HCT116 (cell line): ENCODE measurements around the gene SLC16A11. TPM values are rescaled to one million over a fixed set of nuclear protein-coding genes. Genes with fewer than 3 reads are reported as not detected.

Experiments
- ATAC-seq: fragments of 200-7000 bp; cut with Tn5 transposase; 2 replicates; pipeline ENCODE4 v1.9.1; 2020; ENCODE audit warnings: mild to moderate bottlenecking, moderate library complexity
- BruUV-seq: library from RNA; stranded (reverse); fragments of 400-500 nt; replicated peaks from 2 replicates; lab custom pipeline; 2021; lab: Mats Ljungman, UMichigan
- CTCF ChIA-PET: fragments of 300-600 bp; sonication (Branson Sonifier 250); formaldehyde crosslinking; loops from one replicate; lab custom pipeline; 2021; ENCODE audit warnings: antibody characterized with exemption; lab: Charles Lee
- POLR2A ChIA-PET: fragments of 300-600, 350-600 bp; sonication (Branson Sonifier 250); formaldehyde crosslinking; loops from one replicate; lab custom pipeline; 2021; ENCODE audit warnings: antibody characterized with exemption; lab: Charles Lee
- RAD21 ChIA-PET, 2 experiments: fragments of 300-600 bp; sonication (Branson Sonifier 250); formaldehyde crosslinking; loops; one replicate each; lab custom pipeline; 2023; ENCODE audit warnings: low total read pairs in 2 of 2; ENCODE audit not compliant: uncharacterized antibody in 2 of 2, unreplicated experiment in 2 of 2, low non-redundant PET in 1 of 2; lab: Charles Lee
- DNase-seq: peaks from one replicate; pipeline ENCODE4 v3.0.0-alpha.2; 2010; ENCODE audit warnings: low read depth, low spot score
- H2AFZ ChIP-seq: fragments of 200-600 bp; shearing (Covaris generic), sonication (generic); 2 replicates; pipeline ENCODE4 v1.6.1; 2017; ENCODE audit warnings: low read depth, mixed run types, mixed read lengths, antibody characterized with exemption, low read length; ENCODE audit not compliant: poor library complexity, severe bottlenecking
- H3K27ac ChIP-seq: 2 replicates; pipeline ENCODE4 v1.5.1; 2012; ENCODE audit warnings: low read depth, low read length
- H3K27me3 ChIP-seq: fragments of 200-600 bp; sonication (generic); 2 replicates; pipeline ENCODE4 v1.6.1; 2016; ENCODE audit warnings: mixed run types, low read length, mixed read lengths; ENCODE audit not compliant: insufficient read depth
- H3K36me3 ChIP-seq, 2 experiments: fragments of 200-500 bp in 1 of 2; fragments of 200-600 bp in 1 of 2; sonication (Bioruptor generic) in 1 of 2; sonication (generic) in 1 of 2; 2 replicates each; pipeline versions ENCODE4 v1.5.1 to v1.6.1; 2014 to 2016; ENCODE audit warnings: low read length in 2 of 2, inconsistent platforms in 1 of 2, mixed read lengths in 1 of 2, mixed run types in 1 of 2; ENCODE audit not compliant: insufficient read depth in 2 of 2, control insufficient read depth in 1 of 2
- H3K4me1 ChIP-seq, 2 experiments: fragments of 200-600 bp in 1 of 2; sonication (generic) in 1 of 2; 2 replicates each; pipeline versions ENCODE4 v1.5.1 to v1.6.1; 2012 to 2017; ENCODE audit warnings: low read length in 2 of 2, inconsistent platforms in 1 of 2, mild to moderate bottlenecking in 1 of 2, mixed read lengths in 1 of 2, mixed run types in 1 of 2, moderate library complexity in 1 of 2; ENCODE audit not compliant: insufficient read depth in 2 of 2, control insufficient read depth in 1 of 2
- H3K4me2 ChIP-seq: fragments of 200-600 bp; sonication (generic); 2 replicates; pipeline ENCODE4 v1.6.1; 2017; ENCODE audit warnings: mixed run types, low read length, mixed read lengths
- H3K4me3 ChIP-seq, 2 experiments: fragments of 200-600 bp in 1 of 2; sonication (generic) in 1 of 2; replicated peaks in 1 of 2; 2 replicates each; pipeline ENCODE4 v1.5.1; 2011 to 2016; ENCODE audit warnings: low read length in 2 of 2, control low read depth in 1 of 2, low read depth in 1 of 2, mild to moderate bottlenecking in 1 of 2, mixed read lengths in 1 of 2, mixed run types in 1 of 2
- H3K79me2 ChIP-seq: fragments of 200-600 bp; sonication (generic); 2 replicates; pipeline ENCODE4 v1.6.1; 2017; ENCODE audit warnings: mild to moderate bottlenecking, mixed run types, low read length, moderate library complexity, mixed read lengths; ENCODE audit not compliant: insufficient read depth
- H3K9ac ChIP-seq: fragments of 200-600 bp; sonication (generic); 2 replicates; pipeline ENCODE4 v1.6.1; 2016; ENCODE audit warnings: low read length, mixed read lengths
- H3K9me2 ChIP-seq: fragments of 200-600 bp; sonication (generic), shearing (Covaris generic); 2 replicates; pipeline ENCODE4 v1.6.1; 2017; ENCODE audit warnings: mixed run types, mild to moderate bottlenecking, moderate library complexity; ENCODE audit not compliant: insufficient read depth
- H3K9me3 ChIP-seq, 2 experiments: fragments of 200-500 bp in 1 of 2; fragments of 200-600 bp in 1 of 2; sonication (Bioruptor generic) in 1 of 2; sonication (generic) in 1 of 2; 2 replicates each; pipeline ENCODE4 v1.6.1; 2014 to 2017; ENCODE audit warnings: low read length in 2 of 2, mixed read lengths in 2 of 2, inconsistent platforms in 1 of 2, low read depth in 1 of 2, mild to moderate bottlenecking in 1 of 2, mixed run types in 1 of 2, moderate library complexity in 1 of 2; ENCODE audit not compliant: control insufficient read depth in 1 of 2, insufficient read depth in 1 of 2
- H4K20me1 ChIP-seq: fragments of 200-600 bp; sonication (generic), shearing (Covaris generic); 2 replicates; pipeline ENCODE4 v1.6.1; 2017; ENCODE audit warnings: mixed run types, mild to moderate bottlenecking, moderate library complexity; ENCODE audit not compliant: insufficient read depth
- CBX3 ChIP-seq: IDR thresholded peaks from 2 replicates; pipeline ENCODE4 v1.6.1; 2012; ENCODE audit warnings: low read depth
- EGR1 ChIP-seq: IDR thresholded peaks from 2 replicates; pipeline ENCODE4 v1.6.1; 2012; ENCODE audit warnings: low read depth
- EZH2phosphoT487 ChIP-seq: fragments of 200-600 bp; IDR thresholded peaks from 2 replicates; pipeline ENCODE4 v1.6.1; 2018; ENCODE audit warnings: antibody characterized with exemption, borderline replicate concordance
- JUND ChIP-seq: IDR thresholded peaks from 2 replicates; pipeline ENCODE4 v1.6.1; 2012
- RAD21 ChIP-seq: IDR thresholded peaks from 2 replicates; pipeline ENCODE4 v1.6.1; 2012; ENCODE audit warnings: low read depth, mild to moderate bottlenecking
- SP1 ChIP-seq: IDR thresholded peaks from 2 replicates; pipeline ENCODE4 v1.6.1; 2012; ENCODE audit warnings: low read depth
- TCF7L2 ChIP-seq: IDR thresholded peaks from 2 replicates; pipeline ENCODE4 v1.7.0; 2011; ENCODE audit warnings: borderline replicate concordance, inconsistent platforms; ENCODE audit not compliant: insufficient read depth, insufficient read length; ENCODE audit errors: extremely low read depth
- ZFX ChIP-seq: fragments of 450-650 bp; IDR thresholded peaks from 2 replicates; pipeline ENCODE4 v1.6.1; 2017
- ZNF274 ChIP-seq: fragments of 200-500 bp; sonication (Bioruptor generic); IDR thresholded peaks from 2 replicates; pipeline ENCODE4 v1.6.1; 2014; ENCODE audit warnings: mild to moderate bottlenecking, low read depth, low read length, inconsistent platforms
- intact Hi-C: fragments of 100-400 bp; cut with micrococcal nuclease; formaldehyde crosslinking; loops from 2 replicates; pipeline ENCODE4 v1.10.0; 2022
- total RNA-seq: library from RNA; stranded (reverse); gene quantifications from one replicate; pipeline ENCODE4 v1.2.1, GENCODE V29; 2021; ENCODE audit not compliant: unreplicated experiment
- TF ChIP-seq, protein P1 (sequence below): IDR thresholded peaks from 2 replicates; pipeline ENCODE4 v1.6.1; 2012
- TF ChIP-seq, protein P2 (sequence below): IDR thresholded peaks from 2 replicates; pipeline ENCODE4 v1.6.1; 2011; ENCODE audit warnings: mild to moderate bottlenecking, low read length, moderate library complexity; ENCODE audit not compliant: insufficient replicate concordance; ENCODE audit errors: extremely low read depth

The SLC16A11 gene
- total RNA-seq, 1 experiment from 2014 or later = not detected

DNA sequence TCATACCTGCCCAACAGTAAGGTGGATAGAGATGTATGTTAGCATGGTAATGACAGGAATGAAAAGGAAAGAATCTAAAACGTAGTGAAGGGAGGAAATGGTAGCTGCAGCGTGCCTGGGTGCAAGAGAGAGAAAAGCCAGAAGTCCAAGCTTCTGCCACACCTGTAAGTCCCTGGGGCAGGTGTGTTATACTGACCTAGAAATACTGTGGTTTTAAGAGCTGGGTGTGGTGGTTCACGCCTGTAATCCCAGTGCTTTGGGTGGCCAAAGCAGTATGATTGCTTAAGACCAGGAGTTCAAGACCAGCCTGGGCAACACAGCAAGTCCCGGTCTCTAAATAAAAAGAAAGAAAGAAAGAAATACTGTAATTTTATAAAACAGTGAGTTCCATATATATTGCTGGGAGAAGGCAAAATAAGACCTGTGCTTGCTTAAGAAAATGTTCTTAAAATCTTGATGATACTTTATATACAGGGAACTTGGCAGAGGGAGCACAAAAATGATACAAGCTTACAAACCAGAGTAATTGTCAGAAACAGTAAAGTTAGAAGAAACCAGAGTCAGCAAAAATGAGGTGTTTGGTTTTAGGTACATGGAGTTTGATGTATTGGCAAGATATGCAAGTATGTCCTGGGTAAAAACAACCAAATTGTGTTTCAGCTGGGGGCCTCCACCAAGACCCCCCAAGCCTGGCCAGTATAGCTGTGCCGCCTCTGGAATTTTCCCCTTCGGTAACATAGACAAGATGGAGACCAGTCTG is 41.4 kb downstream of the SLC16A11 start:
- no peak for TF ChIP-seq EGR1
- no peak for TF ChIP-seq TCF7L2
- TF ChIP-seq JUND = no peak
- no peak for TF ChIP-seq RAD21
- TF ChIP-seq, protein P1, sequence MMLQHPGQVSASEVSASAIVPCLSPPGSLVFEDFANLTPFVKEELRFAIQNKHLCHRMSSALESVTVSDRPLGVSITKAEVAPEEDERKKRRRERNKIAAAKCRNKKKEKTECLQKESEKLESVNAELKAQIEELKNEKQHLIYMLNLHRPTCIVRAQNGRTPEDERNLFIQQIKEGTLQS = no peak
- TF ChIP-seq ZNF274 = no peak
- TF ChIP-seq, protein P2, sequence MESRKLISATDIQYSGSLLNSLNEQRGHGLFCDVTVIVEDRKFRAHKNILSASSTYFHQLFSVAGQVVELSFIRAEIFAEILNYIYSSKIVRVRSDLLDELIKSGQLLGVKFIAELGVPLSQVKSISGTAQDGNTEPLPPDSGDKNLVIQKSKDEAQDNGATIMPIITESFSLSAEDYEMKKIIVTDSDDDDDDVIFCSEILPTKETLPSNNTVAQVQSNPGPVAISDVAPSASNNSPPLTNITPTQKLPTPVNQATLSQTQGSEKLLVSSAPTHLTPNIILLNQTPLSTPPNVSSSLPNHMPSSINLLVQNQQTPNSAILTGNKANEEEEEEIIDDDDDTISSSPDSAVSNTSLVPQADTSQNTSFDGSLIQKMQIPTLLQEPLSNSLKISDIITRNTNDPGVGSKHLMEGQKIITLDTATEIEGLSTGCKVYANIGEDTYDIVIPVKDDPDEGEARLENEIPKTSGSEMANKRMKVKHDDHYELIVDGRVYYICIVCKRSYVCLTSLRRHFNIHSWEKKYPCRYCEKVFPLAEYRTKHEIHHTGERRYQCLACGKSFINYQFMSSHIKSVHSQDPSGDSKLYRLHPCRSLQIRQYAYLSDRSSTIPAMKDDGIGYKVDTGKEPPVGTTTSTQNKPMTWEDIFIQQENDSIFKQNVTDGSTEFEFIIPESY = no peak
- no peak for TF ChIP-seq SP1
- no peak for TF ChIP-seq ZFX
- no peak for TF ChIP-seq CBX3
- no peak for TF ChIP-seq EZH2phosphoT487
- no peak overlapping the region for H2AFZ ChIP-seq
- POLR2A ChIA-PET = no interaction called here

More for the DNA sequence above, 41.4 kb downstream of the SLC16A11 start:
- Histone ChIP-seq H3K4me2 (no peak overlapping the region), H3K27me3 (no peaks in the 10 kb centered on the region), H3K9ac (no peak overlapping the region), H3K27ac (no peak overlapping the region), H4K20me1 (peaks cover 4% of the 10 kb centered on the region; the same call in 1 of the 2 replicates), H3K4me3 (no peak overlapping the region), H3K9me2 (no peaks in the 10 kb centered on the region), H3K36me3 (peaks cover 11 to 14% of the 10 kb centered on the region in 2 experiments; a peak in 3 of 4 replicates), H3K79me2 (peaks cover 5% of the 10 kb centered on the region), H3K9me3 (no peaks in the 10 kb centered on the region), H3K4me1 (no peaks in the 10 kb centered on the region)
- DNase-seq = no peak
- intact Hi-C loops = no loop called here
- RAD21 ChIA-PET = no interaction called here
- no TSS peak for BruUV-seq
- no peak for ATAC-seq
- CTCF ChIA-PET = interaction anchor here (1.1 to 3.4 kb wide), 3 partner anchors 92 to 159 kb away, joined by 6 to 84 read pairs (median 30); no protein-coding TSS in a partner anchor
